ENCODE data around the gene FBXL17. TPM values are rescaled to one million over a fixed set of nuclear protein-coding genes. Genes with fewer than 3 reads are reported as not detected.
"Not testable (repeated sequence)": the region's sequence is repeated elsewhere in the genome, so short reads cannot be mapped to it uniquely, and the experiment has no call there.

Gene FBXL17
- total and polyA plus RNA-seq, 4 donors, result 2.1 to 14.1 (median 6.3) TPM

DNA sequence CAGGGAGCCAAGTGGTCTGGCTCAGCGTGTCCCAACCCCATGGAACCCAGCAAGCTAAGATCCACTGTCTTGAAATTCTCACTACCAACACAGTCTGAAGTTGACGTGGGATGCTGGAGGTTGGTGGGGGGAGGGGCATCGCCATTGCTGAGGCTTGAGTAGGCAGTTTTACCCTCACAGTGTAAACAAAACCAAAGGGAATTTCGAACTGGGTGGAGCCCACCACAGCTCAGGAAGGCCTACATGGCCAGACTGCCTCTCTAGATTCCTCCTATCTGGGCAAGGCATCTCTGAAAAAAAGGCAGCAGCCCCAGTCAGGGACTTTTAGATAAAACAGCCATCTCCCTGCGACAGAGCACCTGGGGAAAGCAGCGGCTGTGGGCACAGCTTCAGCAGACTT lies 17.1 kb upstream of the FBXL17 start:
- Histone ChIP-seq H3K4me1 (ENCODE audit: control insufficient read depth in 4 of 4, insufficient read depth in 4 of 4, low read length in 3 of 4) (no peaks in the 10 kb centered on the region), H3K27ac (ENCODE audit: low read depth in 1 of 2, low read length in 2 of 2) (no peak overlapping the region), H3K9ac (ENCODE audit: low read depth in 1 of 2, low read length in 2 of 2) (no peak overlapping the region), H3K9me3 (ENCODE audit: control insufficient read depth in 4 of 4, low read length in 3 of 4) (peaks cover 0 to 8% (median 0%) of the 10 kb centered on the region in 4 donors), H3K27me3 (ENCODE audit: control insufficient read depth in 4 of 4, insufficient read depth in 4 of 4, low read length in 3 of 4) (peaks cover 0 to 3% (median 0%) of the 10 kb centered on the region in 4 donors), H3K36me3 (ENCODE audit: control insufficient read depth in 4 of 4, insufficient read depth in 3 of 4, low read depth in 1 of 4, low read length in 3 of 4) (no peaks in the 10 kb centered on the region), H3K4me3 (ENCODE audit: low read depth in 1 of 3, low read length in 3 of 3) (no peak overlapping the region)
- no peak for TF ChIP-seq GABPA (IDR thresholded peaks at IDR 0.05 in 1 of 2, conservative IDR thresholded peaks at IDR 0.05 in 1 of 2)
- TF ChIP-seq, protein P1, sequence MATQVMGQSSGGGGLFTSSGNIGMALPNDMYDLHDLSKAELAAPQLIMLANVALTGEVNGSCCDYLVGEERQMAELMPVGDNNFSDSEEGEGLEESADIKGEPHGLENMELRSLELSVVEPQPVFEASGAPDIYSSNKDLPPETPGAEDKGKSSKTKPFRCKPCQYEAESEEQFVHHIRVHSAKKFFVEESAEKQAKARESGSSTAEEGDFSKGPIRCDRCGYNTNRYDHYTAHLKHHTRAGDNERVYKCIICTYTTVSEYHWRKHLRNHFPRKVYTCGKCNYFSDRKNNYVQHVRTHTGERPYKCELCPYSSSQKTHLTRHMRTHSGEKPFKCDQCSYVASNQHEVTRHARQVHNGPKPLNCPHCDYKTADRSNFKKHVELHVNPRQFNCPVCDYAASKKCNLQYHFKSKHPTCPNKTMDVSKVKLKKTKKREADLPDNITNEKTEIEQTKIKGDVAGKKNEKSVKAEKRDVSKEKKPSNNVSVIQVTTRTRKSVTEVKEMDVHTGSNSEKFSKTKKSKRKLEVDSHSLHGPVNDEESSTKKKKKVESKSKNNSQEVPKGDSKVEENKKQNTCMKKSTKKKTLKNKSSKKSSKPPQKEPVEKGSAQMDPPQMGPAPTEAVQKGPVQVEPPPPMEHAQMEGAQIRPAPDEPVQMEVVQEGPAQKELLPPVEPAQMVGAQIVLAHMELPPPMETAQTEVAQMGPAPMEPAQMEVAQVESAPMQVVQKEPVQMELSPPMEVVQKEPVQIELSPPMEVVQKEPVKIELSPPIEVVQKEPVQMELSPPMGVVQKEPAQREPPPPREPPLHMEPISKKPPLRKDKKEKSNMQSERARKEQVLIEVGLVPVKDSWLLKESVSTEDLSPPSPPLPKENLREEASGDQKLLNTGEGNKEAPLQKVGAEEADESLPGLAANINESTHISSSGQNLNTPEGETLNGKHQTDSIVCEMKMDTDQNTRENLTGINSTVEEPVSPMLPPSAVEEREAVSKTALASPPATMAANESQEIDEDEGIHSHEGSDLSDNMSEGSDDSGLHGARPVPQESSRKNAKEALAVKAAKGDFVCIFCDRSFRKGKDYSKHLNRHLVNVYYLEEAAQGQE (IDR thresholded peaks at IDR 0.05), result no peak
- no peak for TF ChIP-seq FOXA2 (IDR thresholded peaks at IDR 0.05)
- TF ChIP-seq HNF4A (conservative IDR thresholded peaks at IDR 0.05), result no peak
- no peak for DNase-seq (ENCODE audit: low spot score)
- WGBS, result 71% methylated on average over 6 of the region's 6 CpGs

DNA sequence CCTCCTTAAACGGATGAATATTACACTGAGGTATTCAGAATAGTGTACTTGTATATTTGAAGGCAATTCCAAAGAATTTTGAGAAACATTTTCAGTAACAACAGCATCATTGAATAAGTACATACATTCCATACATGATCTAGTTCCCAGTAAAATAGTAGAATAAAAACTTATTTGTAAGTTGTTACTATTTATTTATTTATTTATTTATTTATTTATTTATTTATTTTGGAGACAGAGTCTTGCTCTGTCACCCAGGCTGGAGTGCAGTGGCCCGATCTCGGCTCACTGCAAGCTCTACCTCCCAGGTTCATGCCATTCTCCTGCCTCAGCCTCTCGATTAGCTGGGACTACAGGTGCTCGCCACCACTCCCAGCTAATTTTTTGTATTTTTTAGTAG lies 14.9 kb upstream of the FBXL17 start:
- WGBS, result 95% methylated on average over 5 of the region's 5 CpGs
- H3K4me1 ChIP-seq (ENCODE audit: control insufficient read depth in 4 of 4, insufficient read depth in 4 of 4, low read length in 3 of 4), result not testable (repeated sequence)

DNA sequence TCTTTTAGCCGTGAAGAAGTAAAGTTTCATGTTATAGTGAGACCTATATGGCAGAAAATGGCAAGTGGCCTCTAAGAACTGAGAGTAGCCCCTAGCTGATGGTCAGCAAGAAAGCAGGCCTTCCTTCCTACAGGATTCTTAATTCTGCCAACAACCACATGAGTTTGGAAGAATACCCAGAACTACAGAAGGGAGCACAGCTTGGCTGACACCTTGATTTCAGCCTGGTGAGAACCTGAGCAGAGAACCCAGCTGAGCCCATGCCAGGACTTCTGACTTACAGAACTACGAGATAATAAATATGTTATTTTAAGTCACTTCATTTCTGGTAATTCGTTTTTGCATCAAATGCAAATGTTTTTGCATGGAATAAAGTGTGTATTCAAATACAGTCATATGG lies 5.9 kb upstream of the FBXL17 start:
- no peak for DNase-seq (ENCODE audit: low spot score)
- WGBS, result 83% methylated on average over 3 of the region's 3 CpGs
- H3K4me1 ChIP-seq (ENCODE audit: control insufficient read depth in 4 of 4, insufficient read depth in 4 of 4, low read length in 3 of 4), result peaks cover 2 to 9% (median 5%) of the 10 kb centered on the region in 4 donors
- H3K9ac ChIP-seq (ENCODE audit: low read depth in 1 of 2, low read length in 2 of 2), result no peak overlapping the region
- H3K27me3 ChIP-seq (ENCODE audit: control insufficient read depth in 4 of 4, insufficient read depth in 4 of 4, low read length in 3 of 4), result no peaks in the 10 kb centered on the region
- no peaks in the 10 kb centered on the region for H3K36me3 ChIP-seq (ENCODE audit: control insufficient read depth in 4 of 4, insufficient read depth in 3 of 4, low read depth in 1 of 4, low read length in 3 of 4)
- no peak overlapping the region for H3K4me3 ChIP-seq (ENCODE audit: low read depth in 1 of 3, low read length in 3 of 3)
- TF ChIP-seq, protein P1 (IDR thresholded peaks at IDR 0.05), result no peak
- TF ChIP-seq SP1 (IDR thresholded peaks at IDR 0.05), result no peak
- no peak for TF ChIP-seq HNF4G (IDR thresholded peaks at IDR 0.05)
- TF ChIP-seq EGR1 (IDR thresholded peaks at IDR 0.05; ENCODE audit: low read depth in 2 of 2), result no peak
- no peak for TF ChIP-seq RXRA (IDR thresholded peaks at IDR 0.05)
- TF ChIP-seq, protein P2, sequence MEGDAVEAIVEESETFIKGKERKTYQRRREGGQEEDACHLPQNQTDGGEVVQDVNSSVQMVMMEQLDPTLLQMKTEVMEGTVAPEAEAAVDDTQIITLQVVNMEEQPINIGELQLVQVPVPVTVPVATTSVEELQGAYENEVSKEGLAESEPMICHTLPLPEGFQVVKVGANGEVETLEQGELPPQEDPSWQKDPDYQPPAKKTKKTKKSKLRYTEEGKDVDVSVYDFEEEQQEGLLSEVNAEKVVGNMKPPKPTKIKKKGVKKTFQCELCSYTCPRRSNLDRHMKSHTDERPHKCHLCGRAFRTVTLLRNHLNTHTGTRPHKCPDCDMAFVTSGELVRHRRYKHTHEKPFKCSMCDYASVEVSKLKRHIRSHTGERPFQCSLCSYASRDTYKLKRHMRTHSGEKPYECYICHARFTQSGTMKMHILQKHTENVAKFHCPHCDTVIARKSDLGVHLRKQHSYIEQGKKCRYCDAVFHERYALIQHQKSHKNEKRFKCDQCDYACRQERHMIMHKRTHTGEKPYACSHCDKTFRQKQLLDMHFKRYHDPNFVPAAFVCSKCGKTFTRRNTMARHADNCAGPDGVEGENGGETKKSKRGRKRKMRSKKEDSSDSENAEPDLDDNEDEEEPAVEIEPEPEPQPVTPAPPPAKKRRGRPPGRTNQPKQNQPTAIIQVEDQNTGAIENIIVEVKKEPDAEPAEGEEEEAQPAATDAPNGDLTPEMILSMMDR (IDR thresholded peaks at IDR 0.05; ENCODE audit: low read depth, low read length, missing input control), result no peak
- no peak for TF ChIP-seq NR2F2 (IDR thresholded peaks at IDR 0.05)
- no peak for TF ChIP-seq HNF4A (conservative IDR thresholded peaks at IDR 0.05)
- TF ChIP-seq, protein P3, sequence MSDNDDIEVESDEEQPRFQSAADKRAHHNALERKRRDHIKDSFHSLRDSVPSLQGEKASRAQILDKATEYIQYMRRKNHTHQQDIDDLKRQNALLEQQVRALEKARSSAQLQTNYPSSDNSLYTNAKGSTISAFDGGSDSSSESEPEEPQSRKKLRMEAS (IDR thresholded peaks at IDR 0.05), result no peak
- no peak for TF ChIP-seq TAF1 (conservative IDR thresholded peaks at IDR 0.05)
- TF ChIP-seq GABPA (IDR thresholded peaks at IDR 0.05 in 1 of 2, conservative IDR thresholded peaks at IDR 0.05 in 1 of 2), result no peak
- no peak overlapping the region for H3K27ac ChIP-seq (ENCODE audit: low read depth in 1 of 2, low read length in 2 of 2)
- H3K9me3 ChIP-seq (ENCODE audit: control insufficient read depth in 4 of 4, low read length in 3 of 4), result no peaks in the 10 kb centered on the region

More for the DNA sequence above, 14.9 kb upstream of the FBXL17 start:
- not testable (repeated sequence) for H3K4me3 ChIP-seq (ENCODE audit: low read depth in 1 of 3, low read length in 3 of 3); H3K36me3 ChIP-seq (ENCODE audit: control insufficient read depth in 4 of 4, insufficient read depth in 3 of 4, low read depth in 1 of 4, low read length in 3 of 4); H3K9ac ChIP-seq (ENCODE audit: low read depth in 1 of 2, low read length in 2 of 2); H3K27me3 ChIP-seq (ENCODE audit: control insufficient read depth in 4 of 4, insufficient read depth in 4 of 4, low read length in 3 of 4); H3K27ac ChIP-seq (ENCODE audit: low read depth in 1 of 2, low read length in 2 of 2); H3K9me3 ChIP-seq (ENCODE audit: control insufficient read depth in 4 of 4, low read length in 3 of 4); DNase-seq (ENCODE audit: low spot score)

Measured in liver (tissue), 9 donors.